ENCODE data around the gene HSH2D.

Gene HSH2D

DNA sequence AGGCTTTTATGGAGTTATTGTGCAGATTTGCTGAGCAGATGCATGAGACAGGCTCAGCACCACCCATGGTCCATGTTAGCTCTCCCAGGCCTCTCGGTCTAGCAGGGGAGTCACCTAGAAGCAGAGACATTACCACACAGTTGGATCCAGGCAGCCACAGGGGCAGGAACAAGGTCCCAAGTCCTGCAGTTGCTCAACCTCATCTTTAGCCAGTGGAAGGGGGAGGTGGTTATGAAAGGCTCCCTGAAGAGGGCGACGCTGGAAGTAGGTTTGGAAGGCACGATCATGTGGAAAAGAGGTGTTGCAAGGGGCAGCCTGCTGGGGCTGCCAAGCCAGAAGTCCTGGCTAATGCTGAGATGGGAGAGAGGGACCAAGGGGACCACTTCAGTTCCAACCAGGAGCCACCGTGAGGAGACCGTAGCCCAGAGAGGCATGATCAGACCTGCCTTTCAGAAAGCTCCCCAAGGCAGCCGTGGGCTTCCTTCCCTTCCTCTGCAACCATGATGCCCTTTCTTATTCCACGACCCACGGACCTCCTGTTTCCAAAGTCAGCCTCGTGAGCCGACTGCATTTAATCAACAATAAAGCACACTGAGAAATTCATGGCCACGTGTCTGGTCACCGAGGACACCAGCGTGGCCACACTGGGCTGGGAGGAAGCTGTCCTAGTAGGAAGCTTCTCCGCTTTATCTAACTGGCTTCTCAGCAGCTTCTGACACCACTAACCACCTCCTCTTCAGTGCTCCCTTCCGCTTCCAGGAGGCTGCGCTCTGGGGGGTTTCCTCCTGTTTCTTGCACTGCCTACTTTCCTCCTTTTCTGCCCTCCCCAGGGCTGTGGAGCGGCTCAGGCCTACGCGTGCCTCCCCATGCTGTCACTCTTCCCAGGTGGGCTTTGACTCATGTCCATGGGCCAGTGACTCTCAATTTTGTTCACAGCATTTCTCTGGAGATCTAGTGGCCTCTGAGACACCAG is 56.8 kb downstream of the HSH2D start:
- ChIA-PET CTCF (no interaction called here), POLR2A (ENCODE audit: low non-redundant PET) (interaction anchor here (0.6 kb wide), 1 partner anchor 24 kb away, joined by 3 read pairs; no protein-coding TSS in a partner anchor)
- no peak for DNase-seq (ENCODE audit: low spot score)
- TF ChIP-seq, protein P1, sequence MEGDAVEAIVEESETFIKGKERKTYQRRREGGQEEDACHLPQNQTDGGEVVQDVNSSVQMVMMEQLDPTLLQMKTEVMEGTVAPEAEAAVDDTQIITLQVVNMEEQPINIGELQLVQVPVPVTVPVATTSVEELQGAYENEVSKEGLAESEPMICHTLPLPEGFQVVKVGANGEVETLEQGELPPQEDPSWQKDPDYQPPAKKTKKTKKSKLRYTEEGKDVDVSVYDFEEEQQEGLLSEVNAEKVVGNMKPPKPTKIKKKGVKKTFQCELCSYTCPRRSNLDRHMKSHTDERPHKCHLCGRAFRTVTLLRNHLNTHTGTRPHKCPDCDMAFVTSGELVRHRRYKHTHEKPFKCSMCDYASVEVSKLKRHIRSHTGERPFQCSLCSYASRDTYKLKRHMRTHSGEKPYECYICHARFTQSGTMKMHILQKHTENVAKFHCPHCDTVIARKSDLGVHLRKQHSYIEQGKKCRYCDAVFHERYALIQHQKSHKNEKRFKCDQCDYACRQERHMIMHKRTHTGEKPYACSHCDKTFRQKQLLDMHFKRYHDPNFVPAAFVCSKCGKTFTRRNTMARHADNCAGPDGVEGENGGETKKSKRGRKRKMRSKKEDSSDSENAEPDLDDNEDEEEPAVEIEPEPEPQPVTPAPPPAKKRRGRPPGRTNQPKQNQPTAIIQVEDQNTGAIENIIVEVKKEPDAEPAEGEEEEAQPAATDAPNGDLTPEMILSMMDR (conservative IDR thresholded peaks at IDR 0.05; ENCODE audit: low read depth), result no peak
- peak overlapping the region; percentile 81 for H3K27ac ChIP-seq

DNA sequence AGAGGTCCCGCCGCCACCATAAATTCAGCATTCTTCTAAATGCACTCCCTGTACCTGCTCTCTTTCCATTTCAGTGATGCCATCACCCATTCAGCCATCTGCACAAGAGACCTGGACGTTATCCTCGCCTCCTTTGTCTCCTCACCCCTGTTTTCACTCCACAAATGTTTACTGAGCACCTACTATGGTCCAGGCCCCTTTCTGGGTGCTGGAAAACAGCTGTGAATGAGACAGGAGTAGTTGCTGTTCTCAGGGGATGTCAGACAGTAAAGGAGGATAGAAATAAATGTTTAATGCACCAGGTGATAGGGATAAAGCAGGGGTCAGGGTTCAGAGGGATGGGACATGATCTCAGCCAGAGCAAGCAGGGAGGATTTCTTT is 57.5 kb downstream of the HSH2D start:
- TF ChIP-seq, protein P1 (conservative IDR thresholded peaks at IDR 0.05; ENCODE audit: low read depth), result no peak
- DNase-seq (ENCODE audit: low spot score), result no peak
- H3K27ac ChIP-seq, result peak overlapping the region; percentile 81
- ChIA-PET POLR2A (ENCODE audit: low non-redundant PET) (no interaction called here), CTCF (no interaction called here)

DNA sequence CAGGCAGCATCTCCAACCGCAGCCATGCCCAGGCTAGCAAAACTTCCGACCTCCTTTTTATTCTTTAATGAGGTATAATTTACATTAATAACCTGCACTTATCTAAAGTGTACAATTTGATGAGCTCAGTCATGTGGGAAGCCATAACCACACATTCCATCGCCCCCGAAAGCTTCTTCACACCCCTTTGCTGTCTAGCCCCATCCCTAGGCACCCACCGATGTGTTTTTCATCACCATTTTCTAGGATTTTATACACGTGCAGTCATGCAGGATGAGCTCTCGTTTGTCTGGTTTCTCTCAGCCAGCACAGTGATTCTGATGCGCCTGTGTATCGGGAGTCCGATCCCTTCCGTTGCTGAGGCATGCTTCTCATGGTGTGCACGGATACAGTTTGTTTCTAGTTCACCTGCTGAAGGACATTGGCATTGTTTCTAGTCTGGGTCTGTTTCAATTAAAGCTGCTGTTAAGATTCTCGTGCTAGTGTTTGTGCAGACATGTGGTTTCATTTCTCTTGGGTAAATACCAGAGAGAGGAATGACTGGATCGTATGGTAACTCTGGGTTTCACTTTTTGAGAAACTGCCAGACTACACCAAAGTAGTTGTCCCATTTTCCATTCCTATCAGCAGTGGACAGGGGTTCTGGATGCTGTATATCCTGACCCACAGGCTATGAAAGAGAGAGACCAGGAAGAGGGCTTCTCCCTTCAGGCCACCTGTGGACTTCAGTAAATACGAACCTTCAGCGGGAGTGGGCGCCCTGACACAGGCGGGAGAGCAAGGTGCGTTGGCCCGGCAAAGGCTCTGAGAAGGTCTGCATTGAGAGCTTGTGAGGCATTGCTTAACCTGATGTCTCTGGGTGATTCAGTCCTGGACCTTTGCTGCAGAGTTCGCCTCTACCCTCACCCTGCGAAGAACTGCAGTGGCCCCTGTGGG is 59.1 kb downstream of the HSH2D start:
- peak overlapping the region; percentile 13; the same call in 1 of the 2 replicates for H3K27ac ChIP-seq
- no peak for DNase-seq (ENCODE audit: low spot score)
- TF ChIP-seq, protein P1 (conservative IDR thresholded peaks at IDR 0.05; ENCODE audit: low read depth), result no peak
- CTCF ChIA-PET, result no interaction called here
- POLR2A ChIA-PET (ENCODE audit: low non-redundant PET), result no interaction called here

DNA sequence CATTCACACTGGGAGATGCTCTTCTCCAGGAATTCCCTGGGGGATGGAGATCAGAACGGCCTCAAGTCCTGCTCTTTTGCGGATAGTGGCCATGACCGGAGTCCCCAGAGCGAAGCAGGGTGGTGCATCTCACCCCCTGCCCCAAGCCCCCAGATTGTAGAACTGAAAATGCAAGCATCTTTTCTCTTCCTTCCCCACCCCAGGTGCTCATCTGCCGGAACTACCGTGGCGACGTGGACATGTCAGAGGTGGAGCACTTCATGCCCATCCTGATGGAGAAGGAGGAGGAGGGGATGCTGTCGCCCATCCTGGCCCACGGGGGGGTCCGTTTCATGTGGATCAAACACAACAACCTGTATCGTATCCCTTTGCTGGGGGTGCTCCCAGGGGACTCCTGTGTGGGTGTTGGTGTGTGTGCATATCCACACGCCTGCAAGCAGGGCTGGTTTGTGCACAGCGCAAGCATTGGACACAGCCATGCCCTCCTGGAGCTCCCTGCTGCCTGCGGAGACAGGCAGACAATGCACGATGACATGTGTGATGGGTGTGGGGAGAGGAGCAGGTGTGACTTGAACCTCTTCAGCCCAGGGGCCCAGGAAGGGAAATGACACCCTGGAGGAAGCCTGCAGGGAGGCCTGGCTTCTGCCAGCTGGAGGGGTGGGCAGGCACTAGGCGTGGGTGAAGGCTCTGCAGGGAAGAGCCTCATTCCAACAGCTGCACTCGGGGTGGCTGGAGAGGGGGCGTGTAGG is 59.9 kb downstream of the HSH2D start:
- CTCF ChIA-PET, result no interaction called here
- H3K27ac ChIP-seq, result peak overlapping the region; percentile 2; the same call in 1 of the 2 replicates
- DNase-seq (ENCODE audit: low spot score), result no peak
- TF ChIP-seq, protein P1 (conservative IDR thresholded peaks at IDR 0.05; ENCODE audit: low read depth), result no peak
- POLR2A ChIA-PET (ENCODE audit: low non-redundant PET), result no interaction called here

DNA sequence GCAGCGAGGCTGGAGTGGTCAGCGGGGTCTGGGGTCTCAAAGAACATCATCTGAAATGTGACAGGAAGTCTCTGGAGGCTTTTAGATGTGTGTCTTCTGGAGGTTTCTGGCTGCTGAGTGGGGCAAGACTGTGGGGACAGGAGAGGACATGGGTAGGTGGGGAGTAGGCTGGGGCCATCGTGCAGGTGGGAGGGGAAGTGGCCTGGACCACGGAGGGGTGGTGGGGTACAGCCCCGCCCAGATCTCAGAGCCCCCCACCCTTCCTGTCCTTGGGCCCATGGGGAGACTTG is 60.5 kb downstream of the HSH2D start:
- ChIA-PET POLR2A (ENCODE audit: low non-redundant PET) (no interaction called here), CTCF (no interaction called here)
- H3K27ac ChIP-seq, result peak overlapping the region; percentile 2; the same call in 1 of the 2 replicates
- no peak for DNase-seq (ENCODE audit: low spot score)
- TF ChIP-seq, protein P1 (conservative IDR thresholded peaks at IDR 0.05; ENCODE audit: low read depth), result no peak
